Stomach (tissue), 4 donors: ENCODE measurements around the gene LRRTM4.

Experiments used
- POLR2A ChIP-seq, 4 donors: fragments of 450-650 bp; IDR thresholded peaks; one replicate each; pipeline ENCODE4 v1.6.1; 2016; ENCODE audit warnings: antibody characterized with exemption in 4 of 4, control low read depth in 2 of 4, mild to moderate bottlenecking in 1 of 4, moderate library complexity in 1 of 4
- POLR2AphosphoS5 ChIP-seq, 3 donors: sonication (generic); formaldehyde crosslinking; IDR thresholded peaks; one replicate each; pipeline ENCODE4 v1.6.1; 2016; ENCODE audit warnings: antibody characterized with exemption in 3 of 3
- TF ChIP-seq, protein P1 (sequence below), 7 experiments: fragments of 450-650 bp in 4 of 7; fragments of 200-600 bp in 3 of 7; sonication (generic) in 3 of 7; IDR thresholded peaks; one replicate each; pipeline ENCODE4 v1.5.1; 2016 to 2019; ENCODE audit warnings: antibody characterized with exemption in 7 of 7, control low read depth in 2 of 7, mild to moderate bottlenecking in 1 of 7

DNA sequence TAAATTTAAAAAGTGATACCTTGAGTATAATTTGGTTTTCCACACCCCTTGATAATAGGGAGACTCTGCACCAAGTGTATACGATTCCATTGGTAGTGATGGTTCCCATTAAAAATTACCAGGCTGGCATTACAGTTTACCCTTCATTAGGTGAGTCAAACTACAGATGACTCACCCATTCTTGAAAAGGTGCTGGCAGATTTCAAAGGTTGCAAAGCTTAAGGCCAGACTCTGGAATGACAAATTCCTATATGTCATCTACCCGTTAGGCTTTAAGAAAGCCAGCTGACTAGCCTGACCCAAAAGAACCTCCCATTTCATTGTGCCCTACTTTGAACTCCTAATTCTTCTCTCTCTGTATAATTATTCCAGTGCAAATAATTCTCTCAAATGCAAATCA, 124.4 kb downstream of the LRRTM4 start:
- TF ChIP-seq, protein P1, sequence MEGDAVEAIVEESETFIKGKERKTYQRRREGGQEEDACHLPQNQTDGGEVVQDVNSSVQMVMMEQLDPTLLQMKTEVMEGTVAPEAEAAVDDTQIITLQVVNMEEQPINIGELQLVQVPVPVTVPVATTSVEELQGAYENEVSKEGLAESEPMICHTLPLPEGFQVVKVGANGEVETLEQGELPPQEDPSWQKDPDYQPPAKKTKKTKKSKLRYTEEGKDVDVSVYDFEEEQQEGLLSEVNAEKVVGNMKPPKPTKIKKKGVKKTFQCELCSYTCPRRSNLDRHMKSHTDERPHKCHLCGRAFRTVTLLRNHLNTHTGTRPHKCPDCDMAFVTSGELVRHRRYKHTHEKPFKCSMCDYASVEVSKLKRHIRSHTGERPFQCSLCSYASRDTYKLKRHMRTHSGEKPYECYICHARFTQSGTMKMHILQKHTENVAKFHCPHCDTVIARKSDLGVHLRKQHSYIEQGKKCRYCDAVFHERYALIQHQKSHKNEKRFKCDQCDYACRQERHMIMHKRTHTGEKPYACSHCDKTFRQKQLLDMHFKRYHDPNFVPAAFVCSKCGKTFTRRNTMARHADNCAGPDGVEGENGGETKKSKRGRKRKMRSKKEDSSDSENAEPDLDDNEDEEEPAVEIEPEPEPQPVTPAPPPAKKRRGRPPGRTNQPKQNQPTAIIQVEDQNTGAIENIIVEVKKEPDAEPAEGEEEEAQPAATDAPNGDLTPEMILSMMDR (IDR thresholded peaks at IDR 0.05), result no peak
- TF ChIP-seq POLR2A (IDR thresholded peaks at IDR 0.05) (no peak), POLR2AphosphoS5 (IDR thresholded peaks at IDR 0.05) (no peak)
